ENCODE data around the gene THOC5. TPM values are rescaled to one million over a fixed set of nuclear protein-coding genes. Genes with fewer than 3 reads are reported as not detected.

Gene THOC5
- total and polyA plus RNA-seq, 2 experiments from 2014 or later, result 24.6 to 53.4 TPM

DNA sequence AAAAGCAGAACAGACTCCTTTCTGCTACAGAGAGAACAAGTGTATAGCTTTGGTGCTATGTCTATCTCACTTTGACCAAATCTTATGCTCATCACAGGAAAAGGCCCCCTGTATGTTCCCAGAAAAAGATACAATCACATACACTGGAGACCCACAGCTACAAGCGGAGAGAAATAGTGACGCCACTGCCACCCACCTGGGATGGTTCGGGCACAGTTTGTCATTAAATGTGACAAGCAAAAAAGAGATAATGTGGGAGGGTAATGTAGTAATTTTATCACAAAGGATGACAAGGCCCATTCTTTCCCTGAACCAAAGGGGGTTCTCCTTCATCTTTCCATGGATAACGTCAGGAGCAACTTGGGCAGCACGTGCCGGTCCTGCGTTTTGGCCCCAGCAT is 32.0 kb downstream of the THOC5 start:
- Histone ChIP-seq H3K27ac (ENCODE audit: low read depth) (no peak overlapping the region), H3K4me2 (no peak overlapping the region), H2AFZ (no peak overlapping the region), H3F3A (replicated peaks; ENCODE audit: low read depth) (no peaks in the 10 kb centered on the region), H3K79me2 (replicated peaks; ENCODE audit: insufficient read depth) (no peaks in the 10 kb centered on the region), H3K36me3 (ENCODE audit: insufficient read depth) (peaks cover 52% of the 10 kb centered on the region), H3K4me3 (no peak overlapping the region), H3K27me3 (ENCODE audit: insufficient read depth) (no peaks in the 10 kb centered on the region), H3K4me1 (ENCODE audit: insufficient read depth) (no peaks in the 10 kb centered on the region), H3K9me2 (ENCODE audit: insufficient read depth) (no peaks in the 10 kb centered on the region), H4K20me1 (replicated peaks; ENCODE audit: insufficient read depth) (peaks cover 3% of the 10 kb centered on the region; the same call in 1 of the 2 replicates)
- ATAC-seq (no peak), DNase-seq (ENCODE audit: low spot score) (no peak)
- no peaks in the 10 kb centered on the region for H3K9me3 Mint-ChIP-seq
- H3K4me3 Mint-ChIP-seq, result no peak overlapping the region
- H3K27ac Mint-ChIP-seq, result no peak overlapping the region
- H3K36me3 Mint-ChIP-seq (ENCODE audit: low read depth), result peaks cover 81% of the 10 kb centered on the region
- peaks cover 2% of the 10 kb centered on the region for H3K27me3 Mint-ChIP-seq (ENCODE audit: insufficient read depth, low read depth, poor library complexity)
- no peaks in the 10 kb centered on the region for H3K4me1 Mint-ChIP-seq
- TF ChIP-seq, protein P1, sequence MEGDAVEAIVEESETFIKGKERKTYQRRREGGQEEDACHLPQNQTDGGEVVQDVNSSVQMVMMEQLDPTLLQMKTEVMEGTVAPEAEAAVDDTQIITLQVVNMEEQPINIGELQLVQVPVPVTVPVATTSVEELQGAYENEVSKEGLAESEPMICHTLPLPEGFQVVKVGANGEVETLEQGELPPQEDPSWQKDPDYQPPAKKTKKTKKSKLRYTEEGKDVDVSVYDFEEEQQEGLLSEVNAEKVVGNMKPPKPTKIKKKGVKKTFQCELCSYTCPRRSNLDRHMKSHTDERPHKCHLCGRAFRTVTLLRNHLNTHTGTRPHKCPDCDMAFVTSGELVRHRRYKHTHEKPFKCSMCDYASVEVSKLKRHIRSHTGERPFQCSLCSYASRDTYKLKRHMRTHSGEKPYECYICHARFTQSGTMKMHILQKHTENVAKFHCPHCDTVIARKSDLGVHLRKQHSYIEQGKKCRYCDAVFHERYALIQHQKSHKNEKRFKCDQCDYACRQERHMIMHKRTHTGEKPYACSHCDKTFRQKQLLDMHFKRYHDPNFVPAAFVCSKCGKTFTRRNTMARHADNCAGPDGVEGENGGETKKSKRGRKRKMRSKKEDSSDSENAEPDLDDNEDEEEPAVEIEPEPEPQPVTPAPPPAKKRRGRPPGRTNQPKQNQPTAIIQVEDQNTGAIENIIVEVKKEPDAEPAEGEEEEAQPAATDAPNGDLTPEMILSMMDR (conservative IDR thresholded peaks at IDR 0.05; ENCODE audit: low read depth in 2 of 2), result no peak
- TF ChIP-seq, protein P2, sequence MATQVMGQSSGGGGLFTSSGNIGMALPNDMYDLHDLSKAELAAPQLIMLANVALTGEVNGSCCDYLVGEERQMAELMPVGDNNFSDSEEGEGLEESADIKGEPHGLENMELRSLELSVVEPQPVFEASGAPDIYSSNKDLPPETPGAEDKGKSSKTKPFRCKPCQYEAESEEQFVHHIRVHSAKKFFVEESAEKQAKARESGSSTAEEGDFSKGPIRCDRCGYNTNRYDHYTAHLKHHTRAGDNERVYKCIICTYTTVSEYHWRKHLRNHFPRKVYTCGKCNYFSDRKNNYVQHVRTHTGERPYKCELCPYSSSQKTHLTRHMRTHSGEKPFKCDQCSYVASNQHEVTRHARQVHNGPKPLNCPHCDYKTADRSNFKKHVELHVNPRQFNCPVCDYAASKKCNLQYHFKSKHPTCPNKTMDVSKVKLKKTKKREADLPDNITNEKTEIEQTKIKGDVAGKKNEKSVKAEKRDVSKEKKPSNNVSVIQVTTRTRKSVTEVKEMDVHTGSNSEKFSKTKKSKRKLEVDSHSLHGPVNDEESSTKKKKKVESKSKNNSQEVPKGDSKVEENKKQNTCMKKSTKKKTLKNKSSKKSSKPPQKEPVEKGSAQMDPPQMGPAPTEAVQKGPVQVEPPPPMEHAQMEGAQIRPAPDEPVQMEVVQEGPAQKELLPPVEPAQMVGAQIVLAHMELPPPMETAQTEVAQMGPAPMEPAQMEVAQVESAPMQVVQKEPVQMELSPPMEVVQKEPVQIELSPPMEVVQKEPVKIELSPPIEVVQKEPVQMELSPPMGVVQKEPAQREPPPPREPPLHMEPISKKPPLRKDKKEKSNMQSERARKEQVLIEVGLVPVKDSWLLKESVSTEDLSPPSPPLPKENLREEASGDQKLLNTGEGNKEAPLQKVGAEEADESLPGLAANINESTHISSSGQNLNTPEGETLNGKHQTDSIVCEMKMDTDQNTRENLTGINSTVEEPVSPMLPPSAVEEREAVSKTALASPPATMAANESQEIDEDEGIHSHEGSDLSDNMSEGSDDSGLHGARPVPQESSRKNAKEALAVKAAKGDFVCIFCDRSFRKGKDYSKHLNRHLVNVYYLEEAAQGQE (IDR thresholded peaks at IDR 0.05; ENCODE audit: unreplicated experiment), result no peak
- TF ChIP-seq NANOG (IDR thresholded peaks at IDR 0.05; ENCODE audit: borderline replicate concordance), result no peak
- TF ChIP-seq ZNF114 (CRISPR knock-in tag; IDR thresholded peaks at IDR 0.05), result no peak
- TF ChIP-seq, protein P3, sequence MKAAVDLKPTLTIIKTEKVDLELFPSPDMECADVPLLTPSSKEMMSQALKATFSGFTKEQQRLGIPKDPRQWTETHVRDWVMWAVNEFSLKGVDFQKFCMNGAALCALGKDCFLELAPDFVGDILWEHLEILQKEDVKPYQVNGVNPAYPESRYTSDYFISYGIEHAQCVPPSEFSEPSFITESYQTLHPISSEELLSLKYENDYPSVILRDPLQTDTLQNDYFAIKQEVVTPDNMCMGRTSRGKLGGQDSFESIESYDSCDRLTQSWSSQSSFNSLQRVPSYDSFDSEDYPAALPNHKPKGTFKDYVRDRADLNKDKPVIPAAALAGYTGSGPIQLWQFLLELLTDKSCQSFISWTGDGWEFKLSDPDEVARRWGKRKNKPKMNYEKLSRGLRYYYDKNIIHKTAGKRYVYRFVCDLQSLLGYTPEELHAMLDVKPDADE (IDR thresholded peaks at IDR 0.05), result no peak
- no peak for TF ChIP-seq CREB1 (CRISPR knock-in tag; IDR thresholded peaks at IDR 0.05; ENCODE audit: low read depth)
- no peak for TF ChIP-seq STAT1 (IDR thresholded peaks at IDR 0.05; ENCODE audit: unreplicated experiment)
- TF ChIP-seq ZNF462 (CRISPR knock-in tag; IDR thresholded peaks at IDR 0.05), result no peak
- TF ChIP-seq ZNF331 (CRISPR knock-in tag; IDR thresholded peaks at IDR 0.05; ENCODE audit: low read depth), result no peak
- no peak for TF ChIP-seq EZH2phosphoT487 (IDR thresholded peaks at IDR 0.05; ENCODE audit: unreplicated experiment)
- TF ChIP-seq POLR2AphosphoS5 (IDR thresholded peaks at IDR 0.05; ENCODE audit: low read depth), result no peak
- TF ChIP-seq EZH2 (IDR thresholded peaks at IDR 0.05; ENCODE audit: low read depth, unreplicated experiment), result no peak
- TF ChIP-seq JUNB (IDR thresholded peaks at IDR 0.05; ENCODE audit: unreplicated experiment), result no peak
